IPS DF 19.7 (cell line): ENCODE results near the gene PAPSS2.
"Not testable (repeated sequence)": the region's sequence is repeated elsewhere in the genome, so short reads cannot be mapped to it uniquely, and the experiment has no call there.

Experiments
- DNase-seq: peaks from one replicate; pipeline ENCODE4 v3.0.0-alpha.2; 2013; ENCODE audit warnings: low read depth, low spot score

PAPSS2 gene

GRCh38 chr10:87705339-87705738 is 45.7 kb downstream of the PAPSS2 start:
- DNase-seq: no peak

- DNase-seq: no peak
Measured at GRCh38 chr10:87706731-87707130, 47.1 kb downstream of the PAPSS2 start.

- DNase-seq: no peak
Measured at GRCh38 chr10:87707254-87707653, 47.6 kb downstream of the PAPSS2 start.

GRCh38 chr10:87712913-87713616 is 53.4 kb downstream of the PAPSS2 start:
- no peak for DNase-seq

- DNase-seq: no peak
Measured at GRCh38 chr10:87713707-87714106, 54.0 kb downstream of the PAPSS2 start.

- no peak for DNase-seq
Measured at GRCh38 chr10:87715552-87716347, 56.1 kb downstream of the PAPSS2 start.

- DNase-seq: no peak
Measured at GRCh38 chr10:87716348-87716670, 56.6 kb downstream of the PAPSS2 start.

- DNase-seq: no peak
Measured at GRCh38 chr10:87720665-87721064, 61.0 kb downstream of the PAPSS2 start.

GRCh38 chr10:87721781-87722180 is 62.1 kb downstream of the PAPSS2 start:
- no peak for DNase-seq

- no peak for DNase-seq
Measured at GRCh38 chr10:87722716-87723115, 63.0 kb downstream of the PAPSS2 start.

- no peak for DNase-seq
Measured at GRCh38 chr10:87723500-87723899, 63.8 kb downstream of the PAPSS2 start.

- DNase-seq: no peak
Measured at GRCh38 chr10:87724789-87725188, 65.1 kb downstream of the PAPSS2 start.

- DNase-seq: no peak
Measured at GRCh38 chr10:87729940-87730339, 70.3 kb downstream of the PAPSS2 start.

GRCh38 chr10:87733081-87733480 is 73.4 kb downstream of the PAPSS2 start:
- DNase-seq: no peak

GRCh38 chr10:87734987-87735827 is 75.5 kb downstream of the PAPSS2 start:
- peak; percentile 45 for DNase-seq

- DNase-seq: not testable (repeated sequence)
Measured at GRCh38 chr10:87738253-87738652, 78.6 kb downstream of the PAPSS2 start.

GRCh38 chr10:87739703-87740102 is 80.0 kb downstream of the PAPSS2 start:
- no peak for DNase-seq

- no peak for DNase-seq
Measured at GRCh38 chr10:87740254-87740655, 80.6 kb downstream of the PAPSS2 start.

GRCh38 chr10:87742992-87743610 is 83.4 kb downstream of the PAPSS2 start:
- not testable (repeated sequence) for DNase-seq

- DNase-seq: no peak
Measured at GRCh38 chr10:87744606-87745005, 84.9 kb downstream of the PAPSS2 start.

GRCh38 chr10:87746911-87747310 is 87.2 kb downstream of the PAPSS2 start:
- no peak for DNase-seq

- DNase-seq: not testable (repeated sequence)
Measured at GRCh38 chr10:87748244-87748643, 88.6 kb downstream of the PAPSS2 start.
